GM21619 (cell line): Measurements from ENCODE around the gene FBLN2.
"Not testable (repeated sequence)": the region's sequence is repeated elsewhere in the genome, so short reads cannot be mapped to it uniquely, and the experiment has no call there.

Experiments
- ATAC-seq: cut with Tn5 transposase; IDR thresholded peaks from one replicate; pipeline ENCODE4 v1.9.1; 2021; ENCODE audit not compliant: unreplicated experiment

FBLN2 gene

DNA sequence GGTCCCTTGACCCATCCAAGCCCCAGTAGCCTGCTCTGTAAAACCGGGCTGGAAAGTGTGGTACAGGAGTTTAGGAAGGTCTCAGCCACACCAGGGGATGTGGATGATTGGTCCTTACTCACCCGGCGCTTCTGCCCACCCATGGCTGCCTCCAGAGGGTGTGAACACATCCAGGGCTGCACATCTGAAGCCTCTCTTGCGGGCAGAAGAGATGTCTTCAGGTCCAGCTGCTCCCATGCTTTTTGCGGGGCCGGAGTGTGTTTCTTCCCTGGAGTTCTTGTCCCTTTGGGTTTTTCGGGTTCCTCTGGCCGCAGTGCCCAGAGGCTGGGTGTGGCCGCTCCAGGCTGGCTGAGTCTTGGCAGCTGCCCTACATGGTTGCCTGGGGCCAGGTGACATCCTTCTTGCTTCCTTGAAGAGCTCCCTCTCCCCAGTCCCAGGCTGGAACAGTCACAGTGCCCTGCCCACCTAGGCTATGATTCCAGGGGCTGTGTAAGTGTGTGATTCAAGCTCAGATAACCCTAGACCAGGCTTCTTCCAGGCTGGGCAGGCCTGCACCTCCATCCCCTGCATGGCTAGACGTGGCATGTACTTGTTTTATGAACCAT lies 34.9 kb upstream of the FBLN2 start:
- ATAC-seq = no peak

DNA sequence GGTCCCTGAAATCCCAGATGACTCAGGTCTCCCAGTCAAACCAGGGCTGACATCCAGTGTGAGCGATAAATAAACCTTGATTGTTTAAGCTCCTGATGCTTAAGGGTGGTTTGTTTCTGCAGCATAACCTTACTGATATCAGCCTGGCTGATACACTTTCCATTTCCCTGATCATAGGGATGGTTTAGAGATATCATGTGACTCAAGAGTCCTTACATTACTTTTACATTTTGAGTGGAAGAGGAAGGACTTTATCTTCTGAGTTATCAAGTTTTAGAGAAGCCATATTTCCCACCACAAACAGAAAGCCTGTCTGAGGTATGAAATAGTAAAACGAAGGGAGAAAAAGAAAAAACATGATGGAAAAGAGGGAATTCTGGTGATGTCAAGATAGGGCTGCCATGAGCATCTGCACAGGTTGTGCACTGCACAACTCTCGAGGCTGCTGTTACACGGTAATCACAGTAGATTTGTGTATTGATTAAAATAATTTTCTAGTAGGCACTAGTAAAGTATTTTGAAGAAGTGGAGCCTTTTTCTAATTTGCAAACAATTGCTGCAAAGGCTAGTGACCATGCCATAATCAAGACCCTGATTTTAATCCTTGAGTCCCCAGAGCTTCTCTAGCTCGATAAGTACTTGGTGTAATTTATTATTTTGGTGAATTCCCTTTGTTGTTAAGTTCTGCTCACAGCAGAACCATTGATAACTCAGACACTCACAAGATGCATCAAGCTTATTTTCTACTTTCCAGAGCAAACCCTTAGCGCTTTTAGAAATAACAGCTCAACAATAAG lies 34.1 kb upstream of the FBLN2 start:
- no peak for ATAC-seq

DNA sequence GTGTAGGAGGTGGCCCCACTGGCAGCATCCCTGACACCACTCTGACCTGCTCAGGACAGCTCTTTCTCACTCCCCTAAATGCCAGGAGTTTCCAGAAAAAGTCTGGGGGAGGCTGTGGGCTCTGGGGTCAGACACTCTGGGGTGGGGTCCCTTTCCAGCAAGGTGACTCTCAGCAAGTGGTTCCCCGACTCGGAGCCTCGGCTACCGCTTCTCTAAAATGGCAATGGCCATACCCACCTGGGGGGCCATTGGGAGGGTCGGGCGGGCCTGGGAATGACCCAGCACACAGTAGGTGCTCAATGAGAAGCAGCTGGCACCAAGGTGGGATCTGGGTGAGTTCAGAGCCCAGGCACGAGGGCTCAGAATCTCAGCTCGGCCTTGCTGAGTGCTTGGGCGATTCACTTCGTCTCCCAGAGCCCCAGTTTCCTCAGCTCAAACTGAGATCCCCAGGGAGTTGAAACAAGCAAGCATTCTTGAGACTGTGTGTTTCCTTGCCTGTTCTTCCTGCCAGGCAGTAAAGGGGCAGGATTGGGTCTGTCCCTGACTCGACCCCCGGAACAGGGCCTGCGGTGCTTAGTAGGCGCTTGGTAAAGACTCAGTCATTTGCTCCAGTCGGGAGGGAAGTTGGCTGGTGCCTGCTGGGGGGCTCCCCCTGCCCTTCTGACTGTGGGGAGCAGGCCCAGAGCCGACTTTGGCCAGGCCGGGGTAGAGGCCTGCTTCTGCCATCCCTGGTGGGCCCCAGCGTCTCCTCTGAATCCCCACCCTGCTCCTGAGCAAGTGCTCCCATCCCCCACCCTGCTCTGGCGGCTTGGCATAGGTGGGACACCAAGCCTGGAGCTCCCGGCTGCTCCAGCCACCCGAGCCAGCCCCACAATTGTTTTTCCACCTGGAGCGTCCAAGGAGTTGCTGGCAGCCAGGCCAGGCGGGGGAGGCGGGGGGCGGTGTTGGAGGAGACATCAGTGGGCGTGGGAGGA lies 32.9 kb upstream of the FBLN2 start:
- no peak for ATAC-seq

DNA sequence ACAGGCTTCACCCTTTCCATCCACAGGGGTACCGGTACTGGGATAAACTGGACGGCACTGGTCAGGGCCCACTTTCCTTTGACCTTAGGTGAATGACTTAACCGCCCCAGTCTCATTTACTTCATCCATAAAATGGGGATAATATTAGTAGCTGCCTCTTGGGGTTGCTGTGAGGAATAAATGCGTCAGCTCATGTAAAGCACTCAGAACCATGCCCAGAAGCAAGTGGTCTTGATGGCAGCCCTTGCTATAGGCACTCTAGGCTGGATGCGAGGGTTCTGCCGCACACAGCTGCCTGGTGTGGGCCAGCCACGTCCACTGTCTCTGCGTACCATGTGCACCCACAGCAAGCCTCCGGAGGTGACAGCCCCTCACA lies 32.2 kb upstream of the FBLN2 start:
- no peak for ATAC-seq

DNA sequence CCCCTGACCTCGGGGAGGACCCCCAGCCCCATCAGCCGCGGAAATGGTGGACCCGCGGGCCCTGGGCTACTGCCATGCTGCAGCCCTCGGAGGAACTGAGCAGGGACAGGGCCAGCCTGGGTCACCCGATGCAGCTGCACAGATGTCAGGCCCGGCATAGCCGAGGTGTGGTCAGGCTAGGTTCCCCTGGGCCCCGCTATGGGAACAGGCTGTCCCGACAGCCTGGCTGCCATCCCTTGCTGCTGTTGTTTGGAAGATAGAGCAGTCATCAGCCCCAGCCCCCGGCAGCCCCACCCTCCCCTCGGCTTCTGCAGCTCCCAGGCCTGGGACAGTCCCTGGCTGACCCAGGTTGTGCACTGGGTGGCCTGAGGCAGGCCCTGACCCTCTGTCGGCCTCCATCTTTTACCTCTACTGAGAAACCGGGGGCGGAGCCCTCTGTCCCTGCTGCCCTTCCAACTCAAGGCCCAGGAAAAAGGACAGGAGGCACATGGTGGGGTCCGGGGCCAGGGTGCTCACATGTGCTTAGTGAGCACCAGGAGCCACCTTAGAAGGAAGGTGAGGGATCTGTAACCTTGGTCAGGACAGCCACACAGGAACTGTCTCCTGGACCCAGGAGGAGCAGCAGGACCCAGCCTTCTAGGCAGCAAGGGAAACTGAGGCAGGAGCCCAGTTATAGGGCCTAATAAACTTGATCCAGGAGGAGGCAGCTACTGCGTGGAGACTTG lies 31.5 kb upstream of the FBLN2 start:
- no peak for ATAC-seq

DNA sequence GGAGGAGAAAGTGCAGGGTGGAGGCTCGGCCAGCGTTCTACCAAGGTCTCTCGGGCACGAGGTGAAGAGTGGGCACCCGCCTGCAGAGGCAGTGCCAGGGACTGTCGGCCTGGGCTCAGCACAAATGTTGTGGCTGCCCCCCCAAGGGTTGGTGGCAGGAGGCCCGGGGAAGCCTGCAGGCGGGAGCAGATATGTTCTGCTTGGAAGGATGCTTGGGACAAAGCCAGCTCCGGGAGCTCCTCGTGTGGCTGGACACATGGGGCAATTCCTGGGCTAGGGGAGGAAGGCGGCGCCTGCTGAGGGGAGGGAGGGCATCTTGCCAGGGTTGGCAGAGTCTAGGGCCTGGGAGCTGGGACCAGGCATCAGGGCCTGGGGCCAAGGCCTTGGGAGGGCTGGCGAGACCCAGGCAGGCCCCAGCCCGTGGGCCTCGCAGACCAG lies 30.4 kb upstream of the FBLN2 start:
- ATAC-seq = no peak

DNA sequence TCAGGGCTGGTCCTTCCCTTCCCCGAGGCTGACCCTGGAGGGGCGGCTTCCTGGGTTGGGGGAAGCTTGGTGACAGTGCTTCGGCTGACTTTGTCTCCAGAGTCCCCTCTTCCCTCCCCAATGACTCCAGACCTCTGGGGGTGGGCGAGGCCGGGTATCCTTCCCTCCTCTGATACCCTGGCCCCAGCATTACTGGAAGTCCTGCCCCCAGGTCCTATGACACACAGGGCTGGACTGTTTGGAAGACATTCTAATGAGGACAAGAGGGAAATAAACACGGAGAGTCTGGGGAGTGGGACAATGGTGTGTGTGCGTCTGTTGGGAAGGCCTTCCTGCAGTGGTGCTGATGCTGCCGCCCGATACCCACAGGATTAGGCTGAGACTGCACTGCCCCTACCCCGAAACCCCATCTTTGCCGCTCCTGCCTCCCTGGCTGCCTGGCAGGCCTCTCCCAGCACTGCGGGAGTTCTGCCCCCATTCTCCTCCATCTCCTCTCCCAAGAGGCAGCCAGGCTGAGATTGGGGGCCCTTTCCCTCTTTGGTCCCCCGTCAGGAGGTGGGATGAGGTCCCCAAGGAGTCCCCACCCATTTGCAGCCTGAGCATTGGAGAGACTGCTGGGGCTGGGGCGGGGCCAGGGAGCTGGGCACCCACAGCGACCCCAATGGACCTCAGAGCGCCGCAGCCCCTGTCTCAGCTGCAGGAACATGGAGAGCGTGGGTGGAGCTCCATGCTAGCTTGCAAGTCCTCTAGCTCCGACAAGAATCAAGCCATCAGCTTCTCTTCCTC lies 29.7 kb upstream of the FBLN2 start:
- no peak for ATAC-seq

DNA sequence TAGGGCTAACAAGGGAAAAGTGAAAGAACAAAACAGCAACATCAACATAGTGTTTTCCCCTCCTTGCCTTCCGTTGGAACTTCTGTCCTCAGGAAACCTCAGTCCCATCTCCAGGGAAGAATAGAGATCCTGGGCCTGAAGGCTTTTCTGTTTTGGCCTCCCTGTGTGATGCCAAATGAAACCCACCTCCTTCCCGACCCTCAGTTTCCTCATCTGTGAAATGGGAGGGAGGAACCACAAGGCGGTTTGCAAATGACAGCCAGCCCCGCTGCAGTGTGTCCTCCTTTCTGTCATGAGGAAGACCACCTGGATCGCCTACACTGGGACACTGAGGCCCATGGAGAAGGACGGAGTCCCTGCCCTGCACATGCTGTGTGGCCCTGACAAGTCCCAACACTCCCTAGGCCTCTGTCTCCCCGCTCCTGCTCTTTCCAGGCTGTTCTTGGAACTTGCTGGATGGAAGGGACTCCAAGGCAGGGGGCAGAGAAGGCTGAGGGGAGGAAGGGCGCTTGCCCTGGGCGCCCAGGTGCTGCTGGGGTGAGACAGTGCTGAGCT lies 28.5 kb upstream of the FBLN2 start:
- no peak for ATAC-seq

DNA sequence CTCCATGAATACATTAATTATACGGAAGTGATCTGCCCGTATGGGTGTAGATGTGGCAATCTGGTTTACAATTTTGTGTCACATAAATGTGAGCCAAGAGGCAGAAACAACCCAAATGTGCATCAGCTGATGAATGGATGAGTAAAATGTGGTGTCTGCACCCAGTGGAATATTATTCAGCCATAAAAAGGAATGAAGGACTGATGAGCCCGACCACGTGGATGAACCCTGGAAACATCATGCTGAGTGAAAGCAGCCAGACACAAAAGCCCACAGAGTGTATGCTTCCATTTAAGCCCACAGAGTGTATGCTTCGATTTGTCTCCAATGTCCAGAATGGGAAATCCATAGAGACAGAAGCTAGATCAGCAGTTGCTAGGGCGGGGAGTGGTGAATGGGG lies 27.6 kb upstream of the FBLN2 start:
- no peak for ATAC-seq

DNA sequence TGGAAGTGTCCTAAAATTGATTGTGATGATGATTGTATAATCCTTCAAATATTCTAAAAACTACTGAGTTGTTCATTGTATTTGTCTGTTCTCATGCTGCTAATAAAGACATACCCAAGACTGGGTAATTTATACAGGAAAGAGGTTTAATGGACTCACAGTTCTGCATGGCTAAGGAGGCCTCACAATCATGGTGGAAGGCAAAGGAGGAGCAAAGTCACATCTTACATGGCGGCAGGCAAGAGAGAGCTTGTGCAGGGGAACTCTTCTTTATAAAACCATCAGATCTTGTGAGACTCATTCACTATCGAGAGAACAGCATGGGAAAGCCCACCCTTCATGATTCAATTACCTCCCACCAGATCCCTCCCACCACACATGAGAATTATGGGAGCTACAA lies 27.2 kb upstream of the FBLN2 start:
- not testable (repeated sequence) for ATAC-seq

DNA sequence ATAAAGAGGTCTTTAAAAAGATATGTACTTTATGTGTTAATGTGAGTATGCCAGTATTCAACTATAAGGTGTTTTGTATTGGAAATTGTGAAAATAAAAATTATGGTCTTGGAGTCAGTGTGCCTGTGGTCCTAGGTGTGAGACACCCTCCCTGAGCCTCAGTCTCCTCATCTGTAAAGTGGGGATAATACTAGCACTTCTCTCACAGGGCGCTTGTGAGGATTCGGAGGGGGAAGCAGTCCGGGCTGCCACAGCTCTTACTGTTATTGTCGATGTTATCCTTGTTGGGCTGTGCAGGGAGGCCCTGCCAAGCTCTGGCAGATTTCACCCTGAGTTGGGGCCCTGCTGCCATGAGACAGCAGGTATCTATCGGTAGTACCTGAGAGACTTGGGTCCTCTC lies 26.7 kb upstream of the FBLN2 start:
- no peak for ATAC-seq

DNA sequence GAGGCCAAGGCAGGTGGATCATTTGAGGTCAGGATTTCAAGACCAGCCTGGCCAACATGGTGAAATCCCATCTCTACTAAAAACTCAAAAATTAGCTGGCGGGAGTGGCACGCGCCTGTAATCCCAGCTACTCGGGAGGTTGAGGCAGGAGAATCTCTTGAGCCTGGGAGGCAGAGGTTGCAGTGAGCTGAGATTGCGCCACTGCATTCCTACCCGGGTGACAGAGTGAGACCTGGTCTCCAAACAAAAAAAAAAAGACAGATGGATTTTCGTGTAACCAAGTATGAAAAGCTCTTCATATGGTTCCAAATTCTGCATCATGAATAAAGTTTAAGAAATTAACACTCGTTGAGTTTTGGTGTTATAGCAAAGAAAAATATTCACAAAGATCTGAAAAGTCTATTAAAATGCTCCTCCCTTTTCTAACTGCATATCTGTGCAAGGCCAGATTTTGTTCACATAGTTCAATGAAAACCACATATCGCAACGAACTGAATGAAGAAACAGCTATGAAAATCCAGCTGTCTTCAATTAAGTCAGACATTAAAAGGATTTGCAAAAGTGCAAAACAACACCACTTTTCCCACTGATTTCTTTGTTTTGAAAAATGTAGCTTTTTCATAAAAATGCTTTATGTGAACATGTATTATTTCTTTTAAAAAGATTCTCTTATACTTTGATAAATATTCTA lies 23.8 kb upstream of the FBLN2 start:
- ATAC-seq = no peak

DNA sequence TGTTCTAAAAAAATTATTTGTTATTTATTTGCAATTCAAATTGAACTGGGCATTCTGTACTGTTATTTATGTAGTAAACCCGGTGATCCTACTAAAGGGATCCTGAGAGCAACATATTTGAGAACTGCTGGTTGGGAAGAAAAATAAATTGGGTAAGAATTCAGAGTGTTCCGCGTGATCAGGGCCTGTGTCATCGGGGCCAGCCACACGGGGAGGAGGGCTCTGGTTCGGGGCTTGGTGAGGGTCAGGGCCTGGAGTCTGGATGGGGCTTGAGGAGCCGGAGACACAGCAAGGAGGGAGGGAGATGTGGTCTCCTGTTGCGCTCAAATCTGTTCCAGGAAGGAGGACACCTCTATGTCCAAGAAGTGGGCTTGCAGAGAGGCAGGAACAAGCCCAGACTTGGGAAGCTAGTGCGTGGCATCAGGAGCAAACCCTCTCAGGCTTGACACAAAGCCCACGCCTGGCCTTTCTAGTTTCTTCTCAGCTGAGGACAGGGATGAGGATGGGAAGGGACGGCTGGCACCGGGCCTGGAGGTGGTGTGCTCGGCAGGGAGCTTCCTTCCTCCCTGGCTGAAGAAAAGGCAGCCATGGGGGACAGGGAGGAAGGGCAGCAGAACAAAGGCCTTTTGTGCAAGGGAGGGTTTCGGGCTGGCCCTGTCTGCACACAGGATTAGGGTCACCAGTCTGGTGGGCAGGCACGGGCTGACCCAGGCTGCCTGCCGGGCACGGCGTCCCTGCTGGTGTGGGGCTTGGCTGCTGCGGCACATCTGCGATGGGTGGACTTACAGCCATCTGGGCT lies 22.9 kb upstream of the FBLN2 start:
- ATAC-seq = no peak

DNA sequence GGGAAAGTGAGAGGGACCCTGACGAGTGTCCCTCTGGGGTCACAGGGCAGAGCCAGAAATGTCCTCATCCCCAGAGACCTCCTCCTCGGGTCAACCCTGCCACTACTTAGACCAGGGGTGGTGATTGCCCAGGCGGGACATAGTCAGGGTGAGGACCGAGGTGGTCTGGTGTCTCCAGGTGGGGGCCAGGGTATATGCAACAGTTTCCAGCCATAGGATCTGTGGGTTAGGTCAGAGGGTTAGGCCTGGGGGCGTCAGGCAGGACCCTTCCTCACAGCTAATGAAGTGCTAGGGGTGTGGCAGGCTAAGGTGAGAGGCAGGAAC lies 22.3 kb upstream of the FBLN2 start:
- ATAC-seq = no peak

DNA sequence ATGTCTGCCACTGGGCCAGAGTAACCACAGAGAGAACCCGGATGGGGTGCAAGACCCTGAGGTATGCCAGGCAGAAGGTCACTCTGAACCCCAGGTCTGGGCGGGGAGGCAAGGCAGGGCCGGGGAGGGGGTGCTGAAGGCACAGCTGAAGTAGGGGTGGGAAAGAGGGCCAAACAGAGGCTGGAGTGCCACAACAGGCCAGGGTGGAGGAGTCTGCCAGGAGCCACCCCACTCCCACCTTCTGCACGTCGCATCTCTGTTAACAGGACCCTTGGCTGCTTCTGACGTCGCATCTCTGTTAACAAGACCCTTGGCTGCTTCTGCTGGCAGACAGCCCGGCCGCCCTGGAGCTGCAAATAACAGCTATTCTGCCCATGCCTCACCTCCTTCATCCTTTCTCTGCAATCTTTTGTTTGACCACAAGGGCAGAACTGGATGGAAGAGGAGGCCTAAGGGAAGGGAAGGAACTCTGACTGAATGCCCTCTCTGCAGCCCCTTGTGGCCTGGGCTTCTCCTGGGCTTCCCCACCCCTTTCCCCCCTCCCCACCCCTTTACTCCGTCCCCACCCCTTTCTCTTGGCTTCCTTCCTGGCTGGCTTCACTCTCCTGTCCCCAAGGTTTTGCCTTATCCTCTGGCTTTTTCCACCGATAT lies 20.6 kb upstream of the FBLN2 start:
- ATAC-seq = no peak

DNA sequence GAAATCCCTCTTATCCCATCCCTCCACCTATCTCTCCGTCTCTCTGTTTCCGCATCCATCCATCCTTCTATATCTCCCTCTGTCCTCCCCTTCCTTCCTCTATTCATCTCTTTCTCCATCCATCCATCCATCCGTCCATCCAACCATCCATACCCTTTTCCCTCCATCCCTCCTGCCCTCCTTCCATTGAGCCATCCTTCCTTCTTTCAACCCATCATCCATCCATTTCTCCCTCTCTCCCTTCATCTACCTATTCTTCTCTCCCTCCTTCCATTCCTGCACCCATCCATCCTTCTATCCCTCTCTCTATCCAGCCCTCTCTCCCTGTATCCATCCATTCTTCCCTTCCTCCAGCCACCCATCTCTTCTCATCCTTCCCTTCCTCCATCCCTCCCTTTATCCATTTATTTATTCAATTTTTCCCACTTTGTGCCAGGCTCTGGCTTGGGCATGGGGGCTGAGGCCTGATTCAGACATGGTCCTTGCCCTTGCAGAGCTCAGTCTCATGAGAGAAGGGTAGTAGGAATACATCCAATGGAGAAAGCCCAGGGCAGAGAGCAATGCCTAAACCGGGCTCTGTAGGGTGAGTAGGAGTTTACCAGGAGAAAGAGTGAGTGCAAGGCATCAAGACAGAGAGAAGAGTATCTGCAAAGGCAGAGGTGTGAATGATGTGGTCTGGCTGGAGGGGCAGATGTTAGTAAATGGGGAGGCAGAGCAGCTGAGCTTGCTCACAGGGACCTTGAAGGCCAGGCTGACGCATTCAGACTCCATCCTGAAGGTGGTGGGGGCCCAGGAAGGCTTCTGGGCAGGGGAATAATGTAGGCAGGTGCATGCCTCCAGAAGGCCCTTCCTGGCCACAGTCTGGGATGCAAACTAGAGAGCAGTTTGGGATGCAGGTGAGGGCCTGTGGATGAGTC lies 19.5 kb upstream of the FBLN2 start:
- ATAC-seq = no peak
